Activated naive CD8-positive, alpha-beta T cell treated with anti-CD3 and anti-CD28 coated beads, Interleukin-2, amount 50 U/mL, for 24 hours (primary cell): ENCODE results near the gene ZNF296.
A peak's percentile ranks its signal among the peaks of the same experiment; 100 is the strongest.

ENCODE experiments used
- ATAC-seq: fragments of 150-1000 bp; cut with Tn5 transposase; one replicate; pipeline ENCODE4 v1.10.0; 2021
- DNase-seq: peaks from one replicate; pipeline ENCODE4 v3.0.0; 2021
- H3K27ac Mint-ChIP-seq: one replicate; pipeline ENCODE4 v1.8.0; 2021; ENCODE audit warnings: mild to moderate bottlenecking, mixed read lengths
- H3K27me3 Mint-ChIP-seq: one replicate; pipeline ENCODE4 v1.8.0; 2021; ENCODE audit warnings: mixed read lengths
- H3K36me3 Mint-ChIP-seq: one replicate; pipeline ENCODE4 v1.8.0; 2021; ENCODE audit warnings: low read depth, mixed read lengths
- H3K4me1 Mint-ChIP-seq: one replicate; pipeline ENCODE4 v1.8.0; 2021; ENCODE audit warnings: mixed read lengths
- H3K4me3 Mint-ChIP-seq: one replicate; pipeline ENCODE4 v1.8.0; 2021; ENCODE audit warnings: mild to moderate bottlenecking, moderate library complexity, mixed read lengths
- H3K9me3 Mint-ChIP-seq: one replicate; pipeline ENCODE4 v1.8.0; 2021; ENCODE audit warnings: mixed read lengths

ZNF296 gene

DNA sequence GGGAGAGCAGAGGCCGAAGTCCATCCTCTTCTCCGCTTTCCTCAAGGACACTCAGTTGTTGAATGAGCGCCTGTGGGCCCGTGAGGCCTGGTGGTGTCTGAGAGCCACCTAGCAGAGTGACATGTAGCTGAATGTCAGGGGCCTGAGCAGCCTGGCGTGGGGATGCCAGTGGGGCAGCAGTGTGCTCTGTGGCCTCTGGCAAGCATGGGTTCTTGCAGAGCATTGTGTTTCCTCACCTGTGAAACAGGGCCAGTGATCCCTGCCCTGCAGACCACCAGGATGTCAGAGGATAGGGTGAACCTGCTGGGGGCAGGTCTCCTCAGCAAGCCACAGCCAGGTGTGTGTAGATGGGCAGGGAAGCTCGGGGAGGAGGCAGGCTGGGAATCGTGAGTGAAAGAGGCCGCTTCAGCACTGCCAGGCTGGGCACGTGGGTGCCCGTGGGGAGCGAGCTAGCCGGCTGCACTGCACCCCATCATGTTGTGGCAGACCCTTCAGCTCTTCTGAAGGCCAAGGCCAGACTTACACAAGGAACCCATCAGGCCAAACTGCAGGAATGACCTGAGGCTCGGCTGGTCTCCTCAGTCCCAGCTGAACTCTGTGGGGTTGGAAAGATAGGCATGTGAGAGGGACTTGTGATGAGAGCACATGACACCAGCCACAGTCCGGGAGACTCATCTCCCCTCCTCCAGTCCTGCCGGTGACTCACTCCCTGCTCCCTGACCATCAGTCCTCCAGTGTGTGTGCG is 21.7 kb upstream of the ZNF296 start:
- DNase-seq, result no peak
- H3K36me3 Mint-ChIP-seq, result peaks cover 4% of the 10 kb centered on the region
- no peak overlapping the region for H3K4me3 Mint-ChIP-seq
- no peaks in the 10 kb centered on the region for H3K9me3 Mint-ChIP-seq
- no peak overlapping the region for H3K27ac Mint-ChIP-seq
- peaks cover 67% of the 10 kb centered on the region for H3K4me1 Mint-ChIP-seq
- ATAC-seq, result no peak
- H3K27me3 Mint-ChIP-seq, result no peaks in the 10 kb centered on the region

DNA sequence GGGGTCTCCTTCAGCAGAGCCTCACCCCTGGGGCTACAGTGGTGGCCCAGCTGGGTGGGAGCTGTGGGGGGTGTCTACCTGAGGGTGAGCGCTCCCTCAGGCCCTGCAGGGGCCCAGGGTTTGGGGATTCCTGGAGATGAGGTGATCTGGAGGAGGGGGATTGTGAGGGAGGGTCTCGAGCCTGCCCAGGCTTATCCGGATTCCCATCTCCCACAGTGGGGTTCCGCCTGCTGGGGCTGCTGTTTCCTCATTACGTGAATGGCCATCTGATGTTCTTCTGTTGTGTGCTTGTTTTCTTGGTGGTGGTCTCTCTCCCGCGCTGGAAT is 21.1 kb upstream of the ZNF296 start:
- Mint-ChIP-seq H3K9me3 (no peaks in the 10 kb centered on the region), H3K4me1 (peaks cover 67% of the 10 kb centered on the region), H3K27ac (no peak overlapping the region), H3K4me3 (no peak overlapping the region), H3K36me3 (peaks cover 7% of the 10 kb centered on the region), H3K27me3 (no peaks in the 10 kb centered on the region)
- DNase-seq (no peak), ATAC-seq (no peak)

DNA sequence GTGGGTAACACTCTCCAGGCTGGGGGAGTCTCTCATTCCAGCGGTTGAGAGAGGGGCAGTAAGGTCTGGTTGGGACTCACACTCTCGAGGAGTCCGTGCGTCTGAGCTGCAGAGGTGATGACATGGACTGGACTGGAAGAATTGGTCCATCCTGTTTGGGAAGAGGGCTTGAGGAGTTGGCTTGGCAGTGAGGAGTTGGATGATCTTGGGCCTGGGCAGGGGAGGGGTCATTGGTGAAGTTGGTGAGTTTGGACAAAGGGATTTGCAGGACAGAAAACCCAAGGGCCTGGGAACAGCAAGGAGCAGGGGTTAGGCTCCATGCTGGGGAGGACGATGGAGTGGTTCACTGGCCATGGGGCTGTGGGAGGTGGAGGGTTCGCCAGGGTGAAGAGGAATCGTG is 20.4 kb upstream of the ZNF296 start:
- Mint-ChIP-seq H3K9me3 (no peaks in the 10 kb centered on the region), H3K36me3 (peaks cover 11% of the 10 kb centered on the region), H3K4me3 (no peak overlapping the region), H3K27ac (no peak overlapping the region), H3K4me1 (peaks cover 66% of the 10 kb centered on the region), H3K27me3 (no peaks in the 10 kb centered on the region)
- DNase-seq (no peak), ATAC-seq (no peak)

- no peaks in the 10 kb centered on the region for H3K9me3 Mint-ChIP-seq
- peaks cover 73% of the 10 kb centered on the region for H3K4me1 Mint-ChIP-seq
- H3K4me3 Mint-ChIP-seq, result no peak overlapping the region
- no peak overlapping the region for H3K27ac Mint-ChIP-seq
- ATAC-seq (no peak), DNase-seq (no peak)
- H3K36me3 Mint-ChIP-seq, result peaks cover 19% of the 10 kb centered on the region
- H3K27me3 Mint-ChIP-seq, result no peaks in the 10 kb centered on the region
These were observed 19.5 kb upstream of the ZNF296 start for GRCh38 chr19:45095496-45096413.

DNA sequence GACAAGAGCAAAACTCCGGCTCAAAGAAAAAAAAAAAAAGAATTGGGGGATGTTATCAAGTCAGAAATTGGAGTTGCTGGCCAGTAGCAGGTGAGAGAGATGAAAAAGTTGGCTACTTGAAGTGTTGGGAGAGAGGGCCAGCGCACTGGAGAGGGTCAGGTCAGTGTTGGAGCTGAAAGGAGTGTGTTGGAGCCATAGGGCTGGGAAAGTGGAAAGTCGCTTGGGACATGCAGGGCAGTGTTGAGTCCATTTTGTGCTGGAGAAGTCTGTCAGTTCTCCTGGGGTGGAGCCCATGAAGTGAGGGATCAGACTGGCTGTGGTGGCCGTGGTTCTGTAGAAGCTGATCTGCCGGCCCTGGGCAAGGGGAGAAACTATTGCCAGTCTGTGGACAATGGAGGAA is 18.4 kb upstream of the ZNF296 start:
- DNase-seq, result no peak

DNA sequence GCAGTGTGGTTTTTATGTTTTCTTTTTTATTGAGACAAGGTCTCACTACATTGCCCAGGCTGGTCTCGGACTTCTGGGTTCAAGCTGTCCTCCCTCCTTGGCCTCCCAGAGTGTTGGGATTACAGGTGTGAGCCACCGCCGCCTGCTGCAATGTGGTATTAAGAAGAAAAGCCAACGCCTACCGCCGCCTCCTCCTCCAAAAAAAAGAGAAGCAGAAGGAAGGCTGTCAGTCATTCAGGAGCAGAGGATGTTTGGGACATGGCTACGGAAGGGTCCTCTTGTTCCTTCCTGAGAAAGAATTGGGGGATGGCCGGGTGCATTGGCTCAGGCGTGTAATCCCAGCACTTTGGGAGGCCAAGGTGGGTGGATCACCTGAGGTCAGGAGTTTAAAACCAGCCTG is 17.9 kb upstream of the ZNF296 start:
- no peak for ATAC-seq
- peak overlapping the region; percentile 89 for H3K4me3 Mint-ChIP-seq
- DNase-seq, result no peak
- H3K27me3 Mint-ChIP-seq, result no peaks in the 10 kb centered on the region
- peaks cover 24% of the 10 kb centered on the region for H3K36me3 Mint-ChIP-seq
- no peaks in the 10 kb centered on the region for H3K9me3 Mint-ChIP-seq
- peak overlapping the region; percentile 78 for H3K27ac Mint-ChIP-seq
- H3K4me1 Mint-ChIP-seq, result peaks cover 71% of the 10 kb centered on the region

More for the DNA sequence above, 18.4 kb upstream of the ZNF296 start:
- H3K27ac Mint-ChIP-seq, result no peak overlapping the region
- H3K4me3 Mint-ChIP-seq, result peak overlapping the region; percentile 89
- peaks cover 23% of the 10 kb centered on the region for H3K36me3 Mint-ChIP-seq
- no peak for ATAC-seq
- H3K27me3 Mint-ChIP-seq, result no peaks in the 10 kb centered on the region
- peaks cover 73% of the 10 kb centered on the region for H3K4me1 Mint-ChIP-seq
- no peaks in the 10 kb centered on the region for H3K9me3 Mint-ChIP-seq

DNA sequence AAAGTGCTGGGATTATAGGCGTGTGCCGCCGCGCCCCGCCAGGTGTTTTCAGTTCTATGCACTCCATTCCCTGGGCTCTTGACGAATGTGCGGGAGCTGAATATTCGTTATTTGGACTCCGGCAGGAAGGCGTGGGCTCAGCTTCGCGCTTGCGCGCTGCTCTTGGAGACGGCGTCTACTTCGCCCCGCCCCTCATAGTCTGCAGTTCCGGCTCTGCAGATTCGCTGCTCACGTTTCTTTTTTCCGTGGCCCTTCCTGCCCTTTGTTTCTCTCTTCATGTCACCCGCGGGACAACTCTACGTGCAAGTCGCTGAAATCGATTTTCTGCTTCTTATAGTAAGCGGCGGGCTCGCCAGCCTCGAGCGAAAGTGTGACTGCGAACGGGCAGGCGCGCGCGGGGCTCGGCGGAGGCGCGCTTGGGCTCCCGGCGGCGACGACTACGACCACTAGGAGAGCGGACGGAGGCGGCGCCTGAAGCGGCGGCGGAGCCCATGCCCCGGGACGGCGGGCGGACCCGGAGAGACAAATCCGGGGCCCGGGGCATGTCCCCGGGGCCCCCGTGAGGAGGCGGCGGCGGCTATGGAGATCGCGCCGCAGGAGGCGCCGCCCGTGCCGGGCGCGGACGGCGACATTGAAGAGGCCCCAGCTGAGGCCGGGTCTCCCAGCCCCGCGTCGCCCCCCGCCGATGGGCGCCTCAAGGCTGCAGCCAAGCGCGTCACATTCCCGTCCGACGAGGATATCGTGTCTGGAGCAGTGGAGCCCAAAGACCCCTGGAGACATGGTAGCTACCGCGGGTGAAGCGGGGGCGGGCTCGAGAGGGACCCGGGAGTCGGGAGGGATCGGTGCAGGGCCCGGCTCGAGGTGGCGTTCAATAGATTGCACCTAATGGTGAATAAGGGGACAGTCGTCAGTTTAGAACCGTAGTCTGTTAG is 16.7 kb upstream of the ZNF296 start, which contains the start of gene PPP1R37:
TSS of gene PPP1R37 (plus strand) at position 433 of the 932 bp plus-strand sequence. CDS start at position 580, 147 bp downstream.
- Mint-ChIP-seq H3K4me1 (peaks cover 63% of the 10 kb centered on the region), H3K4me3 (peak within 1 kb of the TSS; percentile 89), H3K27ac (peak within 1 kb of the TSS; percentile 97), H3K9me3 (no peaks in the 10 kb centered on the region), H3K27me3 (no peaks in the 10 kb centered on the region), H3K36me3 (peaks cover 24% of the 10 kb centered on the region)
- DNase-seq, result peak; percentile 91
- peak; percentile 80 for ATAC-seq

DNA sequence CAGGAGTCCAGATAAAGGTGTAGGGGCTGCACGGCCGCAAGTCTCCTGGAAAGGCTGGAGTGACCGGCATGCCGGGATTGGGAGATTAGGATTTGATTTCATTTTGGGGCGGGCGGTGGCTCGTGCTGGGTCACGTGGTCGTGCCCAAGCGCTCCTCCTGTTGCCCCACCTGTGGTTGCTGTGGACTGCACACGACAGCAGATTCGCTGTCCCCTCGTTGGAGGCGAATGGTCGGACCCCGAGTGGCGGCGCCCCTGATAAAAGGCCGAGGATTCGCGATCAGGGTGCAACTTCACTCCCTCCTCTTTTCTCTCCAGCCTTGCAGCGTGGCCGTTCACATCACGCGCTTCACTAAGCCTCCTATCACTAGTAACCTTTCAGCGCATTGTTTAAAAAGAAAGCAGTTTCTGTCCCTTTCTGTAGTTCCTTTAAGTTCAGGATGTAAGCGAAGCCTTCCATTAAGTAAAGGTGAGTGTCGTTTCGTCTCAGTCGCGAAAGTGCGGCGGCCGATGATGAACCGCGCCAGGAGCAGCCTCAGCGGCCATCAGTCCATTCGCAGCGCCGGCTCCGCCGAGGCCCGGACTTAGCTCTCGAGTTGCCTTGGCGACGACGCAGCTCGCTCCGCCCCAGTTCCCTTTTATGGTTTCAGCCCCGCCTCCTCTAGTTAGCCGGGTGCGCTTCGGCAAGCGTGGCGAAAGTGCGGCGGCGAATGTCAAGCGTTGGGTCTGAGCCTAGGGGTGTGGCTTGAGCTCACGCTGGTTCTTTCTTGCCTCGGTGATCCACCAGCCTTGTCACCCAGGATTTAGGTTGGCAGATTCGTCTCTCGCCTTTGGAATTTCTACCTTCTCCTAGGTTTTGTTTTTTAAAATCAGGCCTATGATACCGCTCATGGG is 15.0 kb upstream of the ZNF296 start:
- Mint-ChIP-seq H3K27ac (peak overlapping the region; percentile 97), H3K4me3 (peak overlapping the region; percentile 89), H3K9me3 (no peaks in the 10 kb centered on the region), H3K36me3 (peaks cover 37% of the 10 kb centered on the region), H3K27me3 (no peaks in the 10 kb centered on the region), H3K4me1 (peaks cover 63% of the 10 kb centered on the region)
- peak; percentile 66 for ATAC-seq
- DNase-seq, result peak; percentile 94

DNA sequence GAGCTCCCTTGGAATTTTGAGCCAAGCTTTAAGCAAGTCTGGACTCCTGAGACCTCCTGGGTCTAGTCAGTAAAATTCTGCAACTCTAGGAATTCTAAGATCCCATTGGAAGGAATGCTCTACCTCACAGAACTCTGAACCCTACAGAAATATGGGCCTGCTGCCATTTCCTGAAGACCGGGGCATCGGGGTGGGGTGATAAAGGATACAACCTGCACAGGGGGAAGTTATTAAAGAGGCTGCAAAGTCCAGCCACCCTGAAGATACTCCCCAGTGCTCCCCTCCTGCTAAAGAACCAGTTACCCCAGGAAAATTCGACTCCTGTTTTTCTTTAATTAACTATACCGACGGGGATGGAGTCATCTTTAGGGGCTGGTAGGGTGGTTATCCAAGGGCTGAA is 14.3 kb upstream of the ZNF296 start:
- H3K27ac Mint-ChIP-seq, result no peak overlapping the region
- no peaks in the 10 kb centered on the region for H3K27me3 Mint-ChIP-seq
- H3K4me1 Mint-ChIP-seq, result peaks cover 58% of the 10 kb centered on the region
- peaks cover 40% of the 10 kb centered on the region for H3K36me3 Mint-ChIP-seq
- H3K9me3 Mint-ChIP-seq, result no peaks in the 10 kb centered on the region
- ATAC-seq (no peak), DNase-seq (no peak)
- H3K4me3 Mint-ChIP-seq, result no peak overlapping the region

GRCh38 chr19:45090034-45090433 is 13.8 kb upstream of the ZNF296 start:
- no peak for DNase-seq
- Mint-ChIP-seq H3K4me3 (no peak overlapping the region), H3K27ac (no peak overlapping the region), H3K36me3 (peaks cover 40% of the 10 kb centered on the region), H3K27me3 (no peaks in the 10 kb centered on the region), H3K9me3 (no peaks in the 10 kb centered on the region), H3K4me1 (peaks cover 54% of the 10 kb centered on the region)
- no peak for ATAC-seq

- peak overlapping the region; percentile 44 for H3K4me3 Mint-ChIP-seq
- peak; percentile 62 for ATAC-seq
- H3K27me3 Mint-ChIP-seq, result no peaks in the 10 kb centered on the region
- peak overlapping the region; percentile 85 for H3K27ac Mint-ChIP-seq
- H3K4me1 Mint-ChIP-seq, result peaks cover 34% of the 10 kb centered on the region
- H3K9me3 Mint-ChIP-seq, result no peaks in the 10 kb centered on the region
- DNase-seq, result peak; percentile 48
- peaks cover 36% of the 10 kb centered on the region for H3K36me3 Mint-ChIP-seq
These were observed 11.3 kb upstream of the ZNF296 start for GRCh38 chr19:45087531-45087930.

DNA sequence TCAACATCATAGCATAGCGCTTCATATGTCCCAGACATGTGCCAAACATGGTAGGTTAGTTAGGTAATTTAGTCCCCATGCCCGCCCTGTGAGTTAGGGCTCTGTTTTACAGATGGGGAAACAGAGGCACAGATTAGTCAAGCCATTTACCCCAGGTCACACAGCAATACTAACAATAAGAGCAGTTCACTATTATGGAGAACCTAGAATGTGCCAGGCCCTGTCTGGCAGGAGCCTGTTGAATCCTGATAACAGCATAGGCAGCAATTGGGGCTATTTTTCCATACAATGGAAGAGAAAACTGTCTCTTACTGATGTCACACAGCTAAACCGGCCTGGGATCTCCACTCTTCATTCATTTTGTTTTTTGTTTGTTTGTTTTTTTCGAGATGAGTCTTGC is 10.2 kb upstream of the ZNF296 start:
- Mint-ChIP-seq H3K36me3 (peaks cover 38% of the 10 kb centered on the region), H3K27me3 (no peaks in the 10 kb centered on the region), H3K9me3 (no peaks in the 10 kb centered on the region), H3K27ac (peak overlapping the region; percentile 59), H3K4me1 (peaks cover 34% of the 10 kb centered on the region), H3K4me3 (no peak overlapping the region)
- ATAC-seq (no peak), DNase-seq (no peak)

DNA sequence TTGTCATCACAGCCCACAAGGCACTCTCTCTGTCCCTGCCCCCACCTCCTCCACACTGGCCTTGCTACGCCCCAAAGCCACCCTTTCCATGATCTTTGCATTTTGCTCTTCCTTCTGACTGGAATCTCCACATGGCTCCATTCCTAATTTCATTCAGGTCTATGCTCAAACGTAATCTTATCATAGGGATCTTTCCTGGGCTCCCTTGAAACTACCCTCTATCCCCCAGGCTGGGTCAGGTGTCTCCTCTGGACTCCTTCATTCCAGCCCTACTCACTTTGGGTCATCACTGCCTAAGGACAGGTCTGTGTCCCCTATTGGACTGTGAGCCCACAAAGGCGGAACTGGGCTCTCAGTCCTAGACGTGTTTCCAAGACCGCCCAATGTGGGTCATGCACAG is 5.9 kb upstream of the ZNF296 start:
- DNase-seq (no peak), ATAC-seq (no peak)
- Mint-ChIP-seq H3K27ac (no peak overlapping the region), H3K36me3 (peaks cover 33% of the 10 kb centered on the region), H3K4me1 (peaks cover 47% of the 10 kb centered on the region), H3K27me3 (no peaks in the 10 kb centered on the region), H3K9me3 (no peaks in the 10 kb centered on the region), H3K4me3 (peak overlapping the region; percentile 48)
